CD4-positive, alpha-beta T cell treated with Interferon gamma for 1 hour (primary cell): ENCODE data around the gene BAMBI.

Experiments
- DNase-seq: peaks from one replicate; pipeline ENCODE4 v3.0.0-alpha.2; 2020

The BAMBI gene

DNA sequence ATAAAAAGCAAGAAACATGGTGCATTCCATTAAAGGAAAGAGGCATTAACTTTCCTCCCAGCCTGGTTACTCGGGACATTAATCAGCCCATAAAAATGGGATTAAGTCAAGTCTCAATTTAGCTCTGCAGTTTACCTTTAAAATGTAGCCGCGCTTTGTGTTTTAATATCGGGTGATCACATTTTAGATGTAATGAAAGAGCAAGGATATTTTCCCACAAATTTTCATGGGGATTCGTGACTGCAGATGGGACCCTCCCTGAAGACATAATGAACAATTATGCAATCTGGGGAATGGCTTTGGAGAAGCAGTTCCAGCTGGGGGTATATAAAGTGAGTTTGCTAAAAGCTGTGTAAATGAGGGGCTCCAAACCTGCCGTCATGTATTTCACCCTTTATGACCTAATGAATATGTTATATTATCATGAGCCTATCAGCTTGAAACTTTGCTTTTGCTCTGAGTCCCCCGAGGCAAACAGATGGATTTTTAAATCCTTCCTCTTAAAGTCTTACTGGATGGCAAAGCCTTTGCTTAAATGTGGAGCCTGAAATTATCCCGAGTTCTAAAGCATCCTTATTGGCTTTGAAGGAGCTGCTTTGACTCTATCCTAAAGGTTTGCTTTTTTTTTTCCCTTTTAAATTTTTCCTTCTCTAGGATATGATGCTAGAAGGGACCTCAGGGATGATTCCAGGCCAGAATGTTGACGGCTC, 31.8 kb downstream of the BAMBI start:
- no peak for DNase-seq

DNA sequence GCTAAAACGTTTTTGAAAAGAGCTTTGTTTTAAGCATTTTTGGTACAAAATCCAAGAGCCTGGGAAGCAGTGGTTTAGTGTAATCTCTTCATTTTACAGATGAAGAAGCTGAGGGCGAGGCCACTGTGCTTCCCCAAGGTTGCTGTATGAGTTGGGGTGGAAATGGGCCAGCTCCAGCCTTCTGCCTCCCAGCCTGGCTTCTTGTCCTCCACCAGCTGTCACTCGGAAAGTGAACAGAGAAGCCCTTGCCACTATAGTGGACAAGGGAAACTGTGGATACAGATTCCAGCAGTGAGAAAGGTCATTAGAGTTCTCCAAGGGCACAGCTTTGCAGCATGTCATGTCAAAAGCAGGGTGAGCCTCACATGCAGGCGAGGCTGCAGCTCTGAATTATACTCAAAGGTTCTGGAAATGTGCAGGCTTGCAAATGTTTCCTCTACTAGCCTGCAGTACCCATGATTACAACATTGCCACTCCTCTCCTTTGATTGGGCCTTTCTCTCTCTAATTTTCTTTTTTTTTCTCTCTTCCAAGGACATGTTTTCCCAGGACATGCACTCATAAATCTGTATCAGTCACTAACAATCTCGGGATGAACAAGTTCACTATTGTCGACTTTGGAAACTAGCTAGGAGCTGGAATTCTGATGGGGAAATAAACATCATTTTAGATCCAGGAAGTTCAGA, 33.0 kb downstream of the BAMBI start:
- DNase-seq, result no peak

DNA sequence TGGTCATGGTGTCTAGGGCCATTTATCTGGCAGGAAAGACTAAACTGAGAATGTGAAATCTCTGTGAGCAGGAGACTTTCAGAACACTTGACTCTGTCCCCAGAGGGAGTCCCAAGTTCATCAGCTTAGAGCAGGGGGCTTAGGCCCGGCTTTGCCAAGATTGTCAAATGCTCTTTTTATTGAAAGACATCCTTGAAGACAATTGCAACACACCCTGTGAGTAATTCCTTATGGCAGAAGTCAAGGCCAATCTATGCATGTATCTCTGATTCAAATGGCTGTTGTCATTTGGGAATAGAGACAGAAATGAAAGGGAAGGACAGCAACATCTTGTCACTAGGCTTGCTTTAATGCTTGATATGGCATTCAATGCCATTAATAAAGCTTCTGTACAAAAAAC, 33.7 kb downstream of the BAMBI start:
- no peak for DNase-seq

DNA sequence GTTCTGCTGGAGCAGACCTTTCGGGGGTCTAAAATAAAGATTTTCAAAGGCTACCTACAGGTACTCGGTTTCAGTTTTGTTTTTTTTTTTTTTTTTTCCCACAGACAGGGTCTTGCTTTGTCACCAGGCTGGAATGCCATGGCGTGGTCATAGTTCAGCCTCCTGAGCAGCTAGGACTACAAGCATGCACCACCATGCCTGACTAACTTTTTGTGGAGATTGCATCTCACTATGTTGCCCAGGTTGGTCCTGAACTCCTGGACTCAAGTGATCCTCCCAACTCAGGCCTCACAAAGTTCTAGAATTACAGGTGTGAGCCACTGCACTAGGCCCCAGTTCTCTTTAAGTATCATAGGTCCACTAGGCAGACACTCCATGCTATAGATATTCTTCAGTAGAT, 34.5 kb downstream of the BAMBI start:
- DNase-seq, result no peak

DNA sequence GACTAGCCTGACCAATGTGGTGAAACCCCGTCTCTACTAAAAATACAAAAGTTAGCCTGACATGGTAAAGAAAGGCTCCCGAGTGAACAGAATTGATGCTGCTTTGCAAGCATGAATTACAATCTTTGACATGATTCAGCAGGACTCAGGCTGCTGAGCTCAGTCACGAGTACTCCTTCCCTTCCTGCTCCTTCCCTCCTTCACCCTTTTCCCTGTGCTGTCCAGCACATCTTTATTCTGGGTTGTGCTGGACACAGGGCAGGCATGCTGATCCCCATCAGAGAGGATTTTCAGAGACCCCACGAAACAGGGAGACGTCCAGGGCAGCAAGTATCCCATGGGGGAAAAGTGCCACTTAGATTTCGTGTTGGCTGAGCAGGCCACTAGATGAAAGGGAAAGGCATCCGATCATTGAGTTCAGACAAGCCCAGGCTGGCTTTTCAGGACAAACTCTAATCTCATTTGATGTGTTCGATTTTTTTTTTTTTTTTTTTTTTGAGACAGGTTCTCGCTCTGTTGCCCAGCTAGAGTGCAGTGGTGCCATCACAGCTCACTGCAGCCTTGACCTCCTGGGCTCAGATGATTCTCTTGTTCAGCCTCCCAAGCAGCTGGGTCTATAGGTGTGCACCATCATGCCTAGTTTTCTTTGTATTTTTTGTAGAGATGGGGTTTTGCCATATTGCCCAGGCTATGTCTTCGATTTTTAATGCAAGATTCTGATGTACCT, 36.5 kb downstream of the BAMBI start:
- no peak for DNase-seq

DNA sequence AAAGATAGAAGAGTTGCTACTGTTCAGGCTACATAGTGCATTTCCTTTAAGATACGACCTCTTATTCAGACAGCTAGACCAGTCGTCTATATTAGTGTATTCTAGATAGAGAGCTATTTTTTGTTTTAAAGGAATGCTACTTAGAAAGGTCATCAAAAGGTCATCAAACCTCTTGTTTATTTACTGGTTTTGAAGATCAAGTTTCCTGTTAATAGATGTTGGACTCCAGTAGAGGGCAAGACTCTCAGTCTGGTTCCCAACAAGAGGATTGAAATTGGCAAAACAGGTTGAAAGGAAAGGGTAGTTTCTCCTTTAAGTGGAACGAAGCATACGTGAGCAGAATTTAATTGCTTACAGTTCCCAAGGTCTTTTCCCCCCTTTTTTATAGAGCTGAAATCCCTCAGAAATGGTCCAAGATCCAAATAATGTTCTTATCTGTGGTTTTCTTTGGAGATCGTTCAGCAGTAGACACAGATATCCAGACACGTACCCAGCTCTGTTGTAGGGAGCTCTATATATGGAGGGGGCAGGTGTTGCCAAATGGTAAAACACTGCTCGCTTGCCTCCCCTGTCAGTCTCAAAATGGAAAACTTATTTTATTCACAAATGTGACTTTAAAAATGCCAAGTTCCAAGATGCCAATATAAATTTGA, 37.2 kb downstream of the BAMBI start:
- DNase-seq, result no peak

DNA sequence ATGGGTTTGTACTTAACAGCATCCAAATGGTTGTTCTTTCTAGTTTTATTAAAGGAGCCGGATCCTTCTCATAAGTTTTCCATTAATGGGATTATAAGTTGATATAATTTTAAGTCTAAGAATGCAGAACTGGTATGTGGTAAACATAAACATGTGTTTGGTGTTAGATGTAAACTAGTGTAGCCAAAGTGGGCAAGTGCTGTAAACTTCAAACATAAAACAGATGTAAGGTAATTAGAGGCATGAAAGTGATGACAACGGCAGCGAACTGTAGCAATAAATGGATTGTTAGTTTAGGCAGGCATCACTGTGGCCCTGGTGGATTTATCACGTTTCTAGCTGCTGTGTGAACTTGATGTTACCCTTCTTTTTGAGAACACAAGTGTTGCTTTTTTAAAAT, 37.9 kb downstream of the BAMBI start:
- no peak for DNase-seq

DNA sequence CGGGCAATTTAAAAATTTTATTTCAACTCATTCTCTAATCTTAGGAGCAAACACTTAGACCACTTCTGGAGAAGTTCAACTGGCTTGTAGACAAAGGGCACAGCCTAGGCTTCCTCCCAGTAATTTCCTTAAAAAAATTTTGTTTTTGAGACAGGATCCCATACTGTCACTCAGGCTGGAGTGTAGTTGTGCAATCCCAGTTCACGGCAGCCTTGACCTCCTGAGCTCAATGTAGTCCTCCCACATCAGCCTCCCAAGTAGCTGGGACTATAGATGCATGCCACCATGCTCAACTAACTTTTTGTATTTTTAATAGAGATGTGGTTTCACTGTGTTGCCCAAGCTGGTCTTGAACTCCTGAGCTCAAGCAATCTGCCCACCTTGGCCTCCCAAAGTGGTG, 38.4 kb downstream of the BAMBI start:
- DNase-seq, result no peak

DNA sequence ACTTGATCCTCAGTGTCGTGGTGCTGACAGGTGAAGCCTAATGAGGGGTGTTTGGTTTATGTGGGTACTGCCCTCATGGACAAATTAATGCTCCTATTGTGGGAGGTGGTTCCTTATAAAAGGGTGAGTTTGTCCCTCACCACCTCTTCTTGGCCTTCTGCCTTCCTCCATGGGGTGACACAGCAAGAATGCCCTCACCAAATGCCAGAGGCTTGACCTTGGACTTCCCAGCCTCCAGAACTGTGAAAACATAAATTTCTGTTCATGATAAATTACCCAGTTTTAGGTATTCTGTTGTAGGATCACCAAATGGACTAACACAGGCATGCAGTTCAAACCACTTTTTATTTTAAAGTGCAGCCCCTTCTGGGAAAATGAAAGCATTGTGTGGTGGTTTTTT, 39.4 kb downstream of the BAMBI start:
- no peak for DNase-seq

DNA sequence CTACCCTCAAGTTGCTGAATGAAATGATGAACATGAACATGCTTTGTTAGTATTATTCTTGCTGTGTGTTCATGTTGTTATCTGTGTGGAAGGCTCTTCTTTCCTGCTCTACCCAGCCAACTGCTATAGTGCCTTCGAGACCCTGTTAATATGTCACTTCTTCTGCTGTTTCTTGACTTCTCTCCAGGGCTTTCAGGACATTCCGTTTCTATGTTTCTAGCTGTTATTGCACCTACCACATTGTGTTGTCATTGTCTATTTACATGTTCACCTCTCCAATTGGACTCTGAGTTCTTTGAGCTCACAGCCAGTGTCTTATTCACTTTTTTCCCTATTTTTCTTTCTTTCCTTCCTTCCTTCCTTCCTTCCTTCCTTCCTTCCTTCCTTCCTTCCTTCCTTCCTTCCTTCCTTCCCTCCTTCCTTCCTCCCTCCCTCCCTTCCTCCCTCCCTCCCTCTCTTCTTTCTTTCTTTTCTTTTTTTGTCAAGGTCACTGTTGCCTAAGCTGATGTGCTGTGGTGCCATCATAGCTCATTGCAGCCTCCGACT, 40.4 kb downstream of the BAMBI start:
- no peak for DNase-seq

DNA sequence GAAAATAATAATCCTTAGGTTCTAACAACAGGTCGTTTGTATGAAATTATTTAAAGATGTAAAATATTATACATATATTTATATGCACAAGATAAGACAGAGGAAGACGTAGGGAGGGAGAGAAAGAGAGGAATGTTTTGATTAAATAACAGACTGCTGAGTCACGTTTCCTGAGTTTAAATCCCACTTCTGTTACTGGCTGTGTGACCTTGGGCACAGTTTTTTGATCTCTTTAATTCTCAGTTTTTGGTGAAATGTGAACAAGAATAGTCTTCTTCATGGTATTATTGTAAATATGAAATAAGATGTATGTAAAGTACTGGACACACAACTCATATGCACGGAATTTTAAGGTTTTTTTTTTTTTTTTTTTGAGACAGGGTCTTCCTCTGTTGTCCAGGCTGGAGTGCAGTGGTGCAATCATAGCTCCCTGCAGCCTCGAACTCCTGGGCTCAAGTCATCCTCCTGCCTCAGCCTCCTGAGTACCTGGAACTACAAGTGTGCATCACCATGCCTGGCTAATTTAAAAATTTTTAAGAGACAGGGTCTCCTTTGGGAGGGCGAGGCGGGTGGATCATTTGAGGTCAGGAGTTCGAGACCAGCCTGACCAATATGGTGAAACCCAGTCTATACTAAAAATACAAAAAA, 42.6 kb downstream of the BAMBI start:
- DNase-seq, result no peak

DNA sequence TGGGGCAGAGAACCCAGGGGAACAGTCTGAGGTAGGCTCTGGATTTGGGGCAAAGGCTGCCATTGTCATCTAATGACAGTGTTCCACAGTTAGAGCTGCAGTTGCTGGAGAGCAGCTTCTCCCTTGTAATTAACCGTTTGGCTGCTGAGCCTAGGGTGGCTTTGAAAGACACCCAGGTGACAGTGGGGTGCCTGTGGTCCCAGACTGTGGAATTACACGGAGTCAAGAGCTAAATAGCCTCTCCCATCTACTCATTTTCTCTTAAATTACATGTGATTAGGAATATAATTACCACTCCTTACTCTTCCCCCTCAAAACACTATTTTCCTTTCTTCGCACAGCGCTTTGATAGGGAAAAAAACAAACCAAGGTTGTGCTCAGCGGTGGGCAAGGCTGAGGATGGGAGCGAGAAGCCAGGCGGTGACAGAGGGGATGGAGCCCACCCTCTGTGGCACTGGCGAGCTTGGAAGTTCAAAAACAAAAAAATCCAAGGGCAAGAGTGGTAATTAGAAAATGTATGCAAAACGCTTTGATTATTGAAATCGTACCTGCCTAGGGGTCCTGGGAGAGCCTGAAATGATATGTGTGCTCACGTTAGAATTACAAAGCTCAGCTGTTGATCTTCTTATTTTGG, 44.1 kb downstream of the BAMBI start:
- no peak for DNase-seq

DNA sequence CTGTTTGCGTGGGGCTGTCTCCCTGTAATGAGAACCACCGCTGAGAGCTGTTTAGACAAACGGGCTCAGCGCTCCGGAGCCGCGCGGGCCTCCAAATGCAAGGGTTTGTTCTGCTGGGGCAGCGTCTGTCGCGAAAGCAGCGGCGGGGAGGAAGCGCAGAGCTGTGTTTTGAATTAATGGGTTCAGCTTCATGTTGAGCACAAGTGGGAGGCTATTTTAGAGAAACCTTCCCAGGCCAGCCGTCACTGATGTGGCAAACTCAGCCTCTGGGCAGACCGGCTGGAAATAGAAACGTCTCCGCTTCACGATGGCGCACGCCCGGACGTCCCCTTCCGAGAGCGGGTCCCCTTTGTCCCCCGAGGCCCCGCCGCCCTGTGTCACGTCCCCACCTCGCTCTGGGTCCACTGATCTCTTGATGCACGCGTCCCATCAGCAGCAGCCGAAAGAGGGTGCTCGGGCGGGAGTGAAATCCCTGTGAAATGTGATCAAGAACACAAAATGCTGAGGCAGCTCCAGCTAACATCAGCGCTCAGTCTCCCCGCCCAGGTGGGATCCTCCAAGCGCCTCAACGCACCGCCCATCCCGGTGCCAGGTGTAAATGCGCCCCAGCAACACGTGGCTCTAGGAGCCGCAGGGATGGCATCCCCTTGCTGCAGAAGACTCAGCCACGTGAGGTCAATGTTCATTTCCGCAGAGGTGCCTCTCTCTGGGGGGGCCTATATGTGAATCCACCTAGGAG, 44.9 kb downstream of the BAMBI start:
- no peak for DNase-seq

DNA sequence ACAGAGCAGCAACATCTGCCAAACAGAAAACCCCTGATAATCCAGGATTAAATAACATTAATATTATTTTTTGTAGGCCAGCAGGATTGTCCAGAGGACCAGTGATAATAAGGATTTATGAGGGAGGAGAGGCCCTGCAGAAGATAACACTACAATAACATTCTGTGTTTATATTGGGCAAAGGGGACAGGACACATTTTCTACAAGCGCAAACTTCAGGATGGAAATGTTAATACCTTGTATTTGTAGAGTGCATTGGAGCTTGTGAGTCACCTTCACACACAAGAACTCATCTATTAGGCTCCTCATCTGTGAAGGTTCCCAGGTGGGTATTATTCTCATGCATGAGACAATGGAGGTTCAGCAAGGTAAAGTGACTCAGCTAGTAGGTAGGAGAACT, 51.0 kb downstream of the BAMBI start:
- no peak for DNase-seq

DNA sequence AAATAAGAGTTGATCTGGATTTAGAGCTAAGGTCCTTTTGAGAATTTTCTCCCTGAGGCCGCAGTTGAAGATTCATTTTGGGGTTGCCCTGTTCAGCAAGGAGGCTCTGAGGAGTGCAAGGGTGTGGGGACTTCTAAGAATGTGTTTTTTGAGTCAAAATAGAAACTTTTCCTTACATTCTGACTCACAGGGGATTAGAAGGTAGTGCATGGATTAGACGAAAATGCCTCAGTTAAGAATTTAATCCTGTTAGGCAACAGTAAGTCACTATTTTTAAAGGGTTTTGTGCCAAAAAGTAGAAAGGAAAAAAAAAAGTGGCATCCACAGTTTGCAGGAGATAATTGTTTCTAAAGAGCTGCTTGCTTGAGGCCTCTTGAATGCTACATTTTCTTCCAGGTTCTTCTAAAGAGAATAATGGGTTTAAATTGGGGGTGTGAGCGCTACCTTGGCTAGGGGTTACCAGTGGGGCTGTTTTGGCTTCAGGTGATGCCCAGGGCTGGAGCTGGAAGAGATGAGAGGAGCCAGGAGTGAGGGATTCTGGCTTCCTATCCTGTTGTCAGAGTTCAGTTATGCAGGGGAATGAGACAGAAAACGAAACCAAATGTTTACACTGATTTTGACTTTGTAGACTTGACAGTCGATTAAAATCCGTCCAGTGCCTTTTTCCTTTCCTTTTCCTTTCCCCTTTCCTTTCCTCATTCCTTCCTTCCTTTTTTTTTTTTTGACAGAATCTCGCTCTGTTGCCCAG, 52.9 kb downstream of the BAMBI start:
- DNase-seq, result no peak

DNA sequence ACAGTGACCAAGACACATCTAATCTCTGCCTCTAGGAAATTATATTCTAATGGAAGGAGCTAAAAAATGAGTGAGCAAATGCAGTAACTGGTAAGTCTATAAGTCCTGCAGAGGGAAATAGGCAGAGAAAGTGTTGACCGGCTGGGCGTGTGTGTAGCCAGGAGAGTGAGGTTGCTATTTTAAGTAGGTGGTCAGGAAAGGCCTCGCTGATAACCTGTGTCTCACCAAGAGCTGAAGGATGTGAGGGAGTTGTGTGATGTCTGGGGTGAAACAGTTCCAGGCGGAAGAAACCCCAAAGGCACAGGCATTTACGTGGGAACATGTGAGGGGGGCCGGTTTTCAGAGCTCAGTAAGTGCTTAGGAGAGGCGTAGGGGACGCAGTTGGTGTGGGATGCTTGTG, 54.8 kb downstream of the BAMBI start:
- DNase-seq, result no peak
